Measurements from ENCODE around the gene DOCK2. TPM values are rescaled to one million over a fixed set of nuclear protein-coding genes. Genes with fewer than 3 reads are reported as not detected.

Gene DOCK2
- total RNA-seq, 4 donors from 2014 or later = 0.32 to 5.3 (median 2.7) TPM

DNA sequence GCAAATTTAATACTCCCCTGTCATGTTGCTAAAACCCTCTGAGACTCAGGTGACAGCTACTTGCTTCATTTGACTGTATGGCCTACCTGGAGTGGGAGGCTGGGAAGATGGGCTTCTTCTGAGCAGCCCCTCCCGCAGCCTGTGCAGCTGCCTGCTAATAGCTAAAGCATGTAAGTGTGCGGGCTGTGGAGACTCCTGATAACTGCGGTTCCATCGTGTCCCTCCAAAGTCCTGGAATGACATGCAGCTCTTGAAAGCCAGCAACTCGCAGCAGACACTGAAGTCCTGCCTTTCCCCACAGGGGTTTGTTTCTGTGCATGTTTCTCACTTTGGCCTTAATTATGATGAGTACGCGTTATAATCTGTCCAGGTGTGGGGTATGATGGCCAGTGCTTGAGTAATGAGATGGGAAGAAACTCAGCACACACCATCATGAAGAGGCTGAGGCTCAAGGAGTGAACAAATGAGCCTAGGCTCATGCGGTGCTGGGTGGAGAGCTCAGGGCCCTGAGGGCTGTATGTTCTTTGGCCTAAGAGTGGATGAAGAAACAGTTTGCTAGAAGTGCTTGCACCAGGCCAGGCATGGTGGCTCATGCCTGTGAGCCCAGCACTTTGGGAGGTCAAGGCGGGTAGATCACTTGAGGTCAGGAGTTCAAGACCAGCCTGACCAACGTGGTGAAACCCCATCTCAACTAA lies 119.1 kb downstream of the DOCK2 start:
- H3K9me3 ChIP-seq = no peaks in the 10 kb centered on the region
- H3K4me3 ChIP-seq = no peak overlapping the region
- DNase-seq (no peak), ATAC-seq (no peak)
- no peak overlapping the region for H3K27ac ChIP-seq
- no peaks in the 10 kb centered on the region for H3K4me1 ChIP-seq
- no peaks in the 10 kb centered on the region for H3K27me3 ChIP-seq
- intact Hi-C loops (cut with DNase I; ENCODE audit: low total_unique reads) = no loop called here
- TF ChIP-seq CTCF (IDR thresholded peaks at IDR 0.05 in 4 of 5, conservative IDR thresholded peaks at IDR 0.05 in 1 of 5) (no peak), POLR2A (IDR thresholded peaks at IDR 0.05) (no peak)
- H3K36me3 ChIP-seq = no peaks in the 10 kb centered on the region
- in situ Hi-C loops (cut with MboI; ENCODE audit: low sequenced_read_pairs in 4 of 4) = no loop called here

- Histone ChIP-seq H3K4me3 (no peak overlapping the region), H3K36me3 (no peaks in the 10 kb centered on the region), H3K27me3 (no peaks in the 10 kb centered on the region), H3K4me1 (no peaks in the 10 kb centered on the region), H3K27ac (no peak overlapping the region), H3K9me3 (no peaks in the 10 kb centered on the region)
- DNase-seq = no peak
- intact Hi-C loops (cut with DNase I; ENCODE audit: low total_unique reads) = no loop called here
- in situ Hi-C loops (cut with MboI; ENCODE audit: low sequenced_read_pairs in 4 of 4) = no loop called here
- no peak for ATAC-seq
- no peak for TF ChIP-seq POLR2A (IDR thresholded peaks at IDR 0.05)
Observed at GRCh38 chr5:169757016-169757415, 119.9 kb downstream of the DOCK2 start.

- ATAC-seq (no peak), DNase-seq (no peak)
- TF ChIP-seq POLR2A (IDR thresholded peaks at IDR 0.05) (no peak), CTCF (IDR thresholded peaks at IDR 0.05 in 4 of 5, conservative IDR thresholded peaks at IDR 0.05 in 1 of 5) (no peak)
- no peaks in the 10 kb centered on the region for H3K9me3 ChIP-seq
- intact Hi-C loops (cut with DNase I; ENCODE audit: low total_unique reads) (no loop called here), in situ Hi-C loops (cut with MboI; ENCODE audit: low sequenced_read_pairs in 4 of 4) (no loop called here)
- no peaks in the 10 kb centered on the region for H3K4me1 ChIP-seq
- H3K27ac ChIP-seq = no peak overlapping the region
- H3K4me3 ChIP-seq = no peak overlapping the region
- H3K27me3 ChIP-seq = no peaks in the 10 kb centered on the region
- H3K36me3 ChIP-seq = no peaks in the 10 kb centered on the region
Observed at GRCh38 chr5:169758886-169759285, 121.8 kb downstream of the DOCK2 start.

GRCh38 chr5:169760229-169760628 lies 123.2 kb downstream of the DOCK2 start:
- no peak for DNase-seq
- no peak for TF ChIP-seq POLR2A (IDR thresholded peaks at IDR 0.05)
- no peak for TF ChIP-seq CTCF (IDR thresholded peaks at IDR 0.05 in 4 of 5, conservative IDR thresholded peaks at IDR 0.05 in 1 of 5)
- Histone ChIP-seq H3K27ac (no peak overlapping the region), H3K4me3 (no peak overlapping the region), H3K36me3 (no peaks in the 10 kb centered on the region), H3K4me1 (no peaks in the 10 kb centered on the region), H3K27me3 (no peaks in the 10 kb centered on the region), H3K9me3 (no peaks in the 10 kb centered on the region)
- in situ Hi-C loops (cut with MboI; ENCODE audit: low sequenced_read_pairs in 4 of 4) = no loop called here
- intact Hi-C loops (cut with DNase I; ENCODE audit: low total_unique reads) = no loop called here
- ATAC-seq = no peak

DNA sequence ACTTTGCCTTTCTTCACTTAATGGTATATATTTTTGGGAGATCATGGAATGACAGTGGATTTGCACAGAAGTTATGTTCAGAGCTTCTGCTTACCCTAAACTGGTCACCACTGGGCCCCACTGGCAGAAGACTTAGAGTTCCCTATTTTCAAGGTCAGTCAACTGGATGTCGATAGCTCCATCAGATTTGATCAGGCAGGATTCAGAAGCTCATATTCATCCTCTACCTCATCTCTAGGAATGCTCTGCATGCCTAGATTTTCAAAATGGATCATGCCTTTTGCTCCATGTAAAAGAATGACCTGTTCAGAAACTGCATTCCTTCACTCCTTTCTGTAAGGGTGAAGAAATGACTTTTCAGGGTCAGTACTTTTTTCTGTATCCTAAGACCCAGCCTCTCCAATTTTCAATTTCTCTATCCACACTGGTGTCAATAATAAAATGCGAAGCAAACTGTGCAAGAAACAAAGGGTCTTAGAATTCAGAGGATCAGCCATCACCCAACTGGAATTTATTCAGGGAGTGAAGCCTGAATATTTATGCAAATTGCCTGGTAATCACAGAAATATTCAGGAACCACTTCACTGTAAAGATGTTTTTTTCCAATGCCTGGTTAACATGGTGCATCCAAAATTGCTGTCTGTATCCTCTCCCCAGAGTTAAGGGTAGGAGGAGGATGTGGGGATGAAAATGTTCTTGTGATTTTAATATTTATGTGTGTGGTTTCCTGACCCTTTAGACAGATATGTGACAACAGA lies 125.4 kb downstream of the DOCK2 start:
- intact Hi-C loops (cut with DNase I; ENCODE audit: low total_unique reads) (no loop called here), in situ Hi-C loops (cut with MboI; ENCODE audit: low sequenced_read_pairs in 4 of 4) (no loop called here)
- Histone ChIP-seq H3K27me3 (no peaks in the 10 kb centered on the region), H3K36me3 (no peaks in the 10 kb centered on the region), H3K4me3 (no peak overlapping the region), H3K4me1 (no peaks in the 10 kb centered on the region), H3K27ac (no peak overlapping the region), H3K9me3 (no peaks in the 10 kb centered on the region)
- ATAC-seq = no peak
- TF ChIP-seq CTCF (IDR thresholded peaks at IDR 0.05 in 4 of 5, conservative IDR thresholded peaks at IDR 0.05 in 1 of 5) (no peak), POLR2A (IDR thresholded peaks at IDR 0.05) (no peak)
- no peak for DNase-seq
